Measurements from ENCODE around the gene NTRK3. TPM values are rescaled to one million over a fixed set of nuclear protein-coding genes. Genes with fewer than 3 reads are reported as not detected.

NTRK3 gene
- total RNA-seq, 1 experiment from 2014 or later: not detected

GRCh38 chr15:88098361-88098760 lies 158.2 kb downstream of the NTRK3 start:
- no peak overlapping the region for H3K9ac ChIP-seq (ENCODE audit: low read length)
- ChIA-PET CTCF (no interaction called here), POLR2A (ENCODE audit: unreplicated experiment) (no interaction called here)
- H2AFZ ChIP-seq (ENCODE audit: low read length): no peak overlapping the region
- no peaks in the 10 kb centered on the region for H3K27me3 ChIP-seq (ENCODE audit: low read length)
- no peaks in the 10 kb centered on the region for H4K20me1 ChIP-seq (ENCODE audit: low read length)
- no peak overlapping the region for H3K27ac ChIP-seq (ENCODE audit: low read length)
- no peaks in the 10 kb centered on the region for H3K79me2 ChIP-seq (ENCODE audit: low read length)
- no peak overlapping the region for H3K4me3 ChIP-seq (ENCODE audit: low read length)
- H3F3A ChIP-seq (ENCODE audit: low read length, unreplicated experiment): no peaks in the 10 kb centered on the region
- intact Hi-C loops (cut with micrococcal nuclease): no loop called here
- BruUV-seq (replicated peaks): no TSS peak
- no peaks in the 10 kb centered on the region for H3K9me3 ChIP-seq (ENCODE audit: low read length)
- no peaks in the 10 kb centered on the region for H3K9me2 ChIP-seq (replicated peaks; ENCODE audit: low read length)
- ATAC-seq (no peak), DNase-seq (no peak)
- no peaks in the 10 kb centered on the region for H3K36me3 ChIP-seq (ENCODE audit: low read depth, low read length)
- TF ChIP-seq EZH2 (IDR thresholded peaks at IDR 0.05; ENCODE audit: low read length, unreplicated experiment) (no peak), EZH2phosphoT487 (IDR thresholded peaks at IDR 0.05; ENCODE audit: borderline replicate concordance, low read length) (no peak)
- TF ChIP-seq, protein P1, sequence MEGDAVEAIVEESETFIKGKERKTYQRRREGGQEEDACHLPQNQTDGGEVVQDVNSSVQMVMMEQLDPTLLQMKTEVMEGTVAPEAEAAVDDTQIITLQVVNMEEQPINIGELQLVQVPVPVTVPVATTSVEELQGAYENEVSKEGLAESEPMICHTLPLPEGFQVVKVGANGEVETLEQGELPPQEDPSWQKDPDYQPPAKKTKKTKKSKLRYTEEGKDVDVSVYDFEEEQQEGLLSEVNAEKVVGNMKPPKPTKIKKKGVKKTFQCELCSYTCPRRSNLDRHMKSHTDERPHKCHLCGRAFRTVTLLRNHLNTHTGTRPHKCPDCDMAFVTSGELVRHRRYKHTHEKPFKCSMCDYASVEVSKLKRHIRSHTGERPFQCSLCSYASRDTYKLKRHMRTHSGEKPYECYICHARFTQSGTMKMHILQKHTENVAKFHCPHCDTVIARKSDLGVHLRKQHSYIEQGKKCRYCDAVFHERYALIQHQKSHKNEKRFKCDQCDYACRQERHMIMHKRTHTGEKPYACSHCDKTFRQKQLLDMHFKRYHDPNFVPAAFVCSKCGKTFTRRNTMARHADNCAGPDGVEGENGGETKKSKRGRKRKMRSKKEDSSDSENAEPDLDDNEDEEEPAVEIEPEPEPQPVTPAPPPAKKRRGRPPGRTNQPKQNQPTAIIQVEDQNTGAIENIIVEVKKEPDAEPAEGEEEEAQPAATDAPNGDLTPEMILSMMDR (conservative IDR thresholded peaks at IDR 0.05; ENCODE audit: low read depth, low read length): no peak
- no peak overlapping the region for H3K4me2 ChIP-seq (ENCODE audit: low read length)
- H3K4me1 ChIP-seq (ENCODE audit: insufficient read depth, low read length): no peaks in the 10 kb centered on the region

GRCh38 chr15:88091444-88092016 lies 165.0 kb downstream of the NTRK3 start:
- no peaks in the 10 kb centered on the region for H3F3A ChIP-seq (ENCODE audit: low read length, unreplicated experiment)
- no peak overlapping the region for H3K27ac ChIP-seq (ENCODE audit: low read length)
- no TSS peak for BruUV-seq (replicated peaks)
- H3K27me3 ChIP-seq (ENCODE audit: low read length): no peaks in the 10 kb centered on the region
- H3K4me1 ChIP-seq (ENCODE audit: insufficient read depth, low read length): no peaks in the 10 kb centered on the region
- no peaks in the 10 kb centered on the region for H3K79me2 ChIP-seq (ENCODE audit: low read length)
- H4K20me1 ChIP-seq (ENCODE audit: low read length): no peaks in the 10 kb centered on the region
- TF ChIP-seq EZH2 (IDR thresholded peaks at IDR 0.05; ENCODE audit: low read length, unreplicated experiment): no peak
- TF ChIP-seq EZH2phosphoT487 (IDR thresholded peaks at IDR 0.05; ENCODE audit: borderline replicate concordance, low read length): no peak
- TF ChIP-seq, protein P1 (conservative IDR thresholded peaks at IDR 0.05; ENCODE audit: low read depth, low read length): no peak
- ATAC-seq: no peak
- no peak overlapping the region for H3K4me3 ChIP-seq (ENCODE audit: low read length)
- H3K9me3 ChIP-seq (ENCODE audit: low read length): no peaks in the 10 kb centered on the region
- no peak for DNase-seq
- H3K4me2 ChIP-seq (ENCODE audit: low read length): no peak overlapping the region
- no peaks in the 10 kb centered on the region for H3K9me2 ChIP-seq (replicated peaks; ENCODE audit: low read length)
- no peak overlapping the region for H2AFZ ChIP-seq (ENCODE audit: low read length)
- ChIA-PET POLR2A (ENCODE audit: unreplicated experiment) (no interaction called here), CTCF (no interaction called here)
- no peaks in the 10 kb centered on the region for H3K36me3 ChIP-seq (ENCODE audit: low read depth, low read length)
- intact Hi-C loops (cut with micrococcal nuclease): no loop called here
- no peak overlapping the region for H3K9ac ChIP-seq (ENCODE audit: low read length)

DNA sequence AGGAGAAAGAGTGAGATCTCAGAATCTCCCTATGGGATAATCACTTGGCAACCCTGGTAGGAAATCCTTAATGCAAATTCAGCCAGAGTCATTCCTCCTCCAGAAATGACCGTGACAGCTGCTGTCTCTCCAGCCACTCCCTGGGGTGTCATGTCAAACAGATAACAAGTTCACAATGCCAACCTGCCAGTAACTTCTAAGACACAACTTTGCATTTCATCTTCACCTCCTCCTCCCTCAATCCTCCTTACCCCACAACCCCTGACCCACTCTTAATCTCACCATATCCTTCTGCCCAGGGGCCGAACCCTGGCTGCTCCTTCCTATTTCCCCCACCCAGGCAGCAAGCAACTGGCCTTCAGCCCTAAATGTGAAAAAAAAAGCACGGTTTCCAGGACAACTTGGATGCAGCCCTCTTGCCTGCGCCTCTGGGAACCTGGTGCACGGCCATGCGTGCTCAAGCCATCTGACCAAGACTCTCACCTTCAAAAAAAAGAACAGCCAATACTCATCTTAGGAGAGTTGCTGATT lies 166.0 kb downstream of the NTRK3 start:
- Histone ChIP-seq H3K9ac (ENCODE audit: low read length) (no peak overlapping the region), H3K4me1 (ENCODE audit: insufficient read depth, low read length) (no peaks in the 10 kb centered on the region), H3K4me2 (ENCODE audit: low read length) (no peak overlapping the region), H4K20me1 (ENCODE audit: low read length) (no peaks in the 10 kb centered on the region), H3K9me3 (ENCODE audit: low read length) (no peaks in the 10 kb centered on the region), H3K79me2 (ENCODE audit: low read length) (no peaks in the 10 kb centered on the region), H3K27ac (ENCODE audit: low read length) (no peak overlapping the region), H3K4me3 (ENCODE audit: low read length) (no peak overlapping the region), H2AFZ (ENCODE audit: low read length) (no peak overlapping the region), H3K27me3 (ENCODE audit: low read length) (no peaks in the 10 kb centered on the region), H3K36me3 (ENCODE audit: low read depth, low read length) (no peaks in the 10 kb centered on the region), H3F3A (ENCODE audit: low read length, unreplicated experiment) (no peaks in the 10 kb centered on the region), H3K9me2 (replicated peaks; ENCODE audit: low read length) (no peaks in the 10 kb centered on the region)
- CTCF ChIA-PET: no interaction called here
- no TSS peak for BruUV-seq (replicated peaks)
- intact Hi-C loops (cut with micrococcal nuclease): no loop called here
- ATAC-seq (no peak), DNase-seq (no peak)
- POLR2A ChIA-PET (ENCODE audit: unreplicated experiment): no interaction called here
- no peak for TF ChIP-seq EZH2phosphoT487 (IDR thresholded peaks at IDR 0.05; ENCODE audit: borderline replicate concordance, low read length)
- TF ChIP-seq, protein P1 (conservative IDR thresholded peaks at IDR 0.05; ENCODE audit: low read depth, low read length): no peak
- TF ChIP-seq EZH2 (IDR thresholded peaks at IDR 0.05; ENCODE audit: low read length, unreplicated experiment): no peak

Data from PC-3 (cell line).